Daoy (cell line): ENCODE results near the gene POU2AF2. TPM values are rescaled to one million over a fixed set of nuclear protein-coding genes. Genes with fewer than 3 reads are reported as not detected.
"Not testable (repeated sequence)": the region's sequence is repeated elsewhere in the genome, so short reads cannot be mapped to it uniquely, and the experiment has no call there.

ENCODE experiments used
- DNase-seq: peaks from one replicate; pipeline ENCODE4 v3.0.0-alpha.2; 2015; ENCODE audit warnings: low read depth
- total RNA-seq: library from RNA; depleted of rRNA; stranded (reverse); fragments of >200 nt; shearing (Covaris generic); gene quantifications from 2 replicates; pipeline ENCODE4 v1.2.3, GENCODE V29; 2014; rRNA removed

POU2AF2 gene, protein sequence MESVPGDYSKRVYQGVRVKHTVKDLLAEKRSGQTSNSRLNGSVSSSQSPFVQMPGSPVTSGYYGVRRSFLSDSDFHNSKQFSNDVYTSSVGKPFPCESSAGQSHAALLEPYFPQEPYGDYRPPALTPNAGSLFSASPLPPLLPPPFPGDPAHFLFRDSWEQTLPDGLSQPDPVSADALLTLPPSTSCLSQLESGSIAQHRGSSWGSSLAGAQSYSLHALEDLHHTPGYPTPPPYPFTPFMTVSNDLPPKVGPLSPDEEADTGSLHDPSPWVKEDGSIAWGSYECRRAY
- total RNA-seq: not detected in 2 replicates

DNA sequence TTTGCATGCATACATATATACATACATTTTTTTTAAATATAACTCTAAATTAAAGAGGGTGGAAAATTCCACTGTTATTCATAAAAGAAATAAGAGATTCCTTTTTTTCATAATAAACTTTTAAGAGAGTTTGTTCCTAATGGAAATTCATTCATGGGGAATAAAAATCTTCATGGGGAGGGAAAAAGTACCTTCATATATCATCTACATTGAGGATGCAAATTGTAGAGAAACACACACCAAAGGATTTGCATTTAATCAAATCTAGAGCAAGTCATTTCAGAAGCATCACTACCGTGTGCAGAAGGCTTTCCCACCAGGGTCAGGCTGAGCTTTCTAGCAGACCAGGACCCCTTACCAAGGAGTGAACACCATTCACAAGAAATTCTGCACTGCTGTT lies at the start of gene POU2AF2:
Gene POU2AF2, plus strand, starts transcription at position 301 of the 400 bp plus-strand sequence. CDS start 129 bp downstream, outside the sequence.
- no peak for DNase-seq

DNA sequence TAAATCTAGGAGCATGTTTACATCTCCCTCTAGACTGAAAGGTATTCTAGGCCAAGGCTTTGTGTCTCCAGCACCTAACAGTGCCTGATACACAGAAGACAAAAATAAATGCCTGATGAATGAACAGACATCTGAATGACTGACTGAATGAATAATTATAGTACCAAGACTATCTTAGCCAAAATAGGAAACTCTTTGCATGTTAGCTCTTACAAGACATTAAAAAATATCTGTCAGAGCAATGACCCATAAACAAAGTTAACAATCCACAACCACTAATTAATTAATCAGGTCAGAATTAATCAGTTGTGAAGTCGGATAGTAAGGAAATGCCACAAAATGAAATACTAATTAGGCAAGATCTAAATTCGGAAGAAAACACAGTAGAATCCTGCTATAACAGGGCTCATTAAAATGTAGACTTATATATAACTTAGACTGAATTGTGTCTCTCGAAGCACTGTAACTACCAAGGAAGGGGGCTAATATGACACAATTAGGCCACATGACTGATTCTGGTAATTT lies 45.5 kb upstream of the POU2AF2 start:
- no peak for DNase-seq

DNA sequence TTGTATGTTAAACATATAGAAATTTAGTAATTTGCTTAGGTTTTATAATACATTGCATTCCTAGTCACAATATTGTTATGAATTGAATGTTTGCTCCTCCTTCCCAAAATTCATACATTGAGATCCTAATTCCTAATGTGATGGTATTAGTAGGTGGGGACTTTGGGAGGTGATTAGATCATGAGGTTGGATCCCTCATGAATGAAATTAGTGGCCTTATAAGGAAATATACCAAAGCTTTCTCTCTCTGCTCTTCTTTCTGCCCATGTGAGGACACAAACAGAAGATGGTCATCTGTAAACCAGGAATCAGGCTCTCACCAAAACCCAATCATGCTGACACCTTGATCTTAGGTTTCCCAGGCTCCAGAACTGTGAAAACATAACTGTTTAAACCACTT lies 41.3 kb upstream of the POU2AF2 start:
- no peak for DNase-seq

DNA sequence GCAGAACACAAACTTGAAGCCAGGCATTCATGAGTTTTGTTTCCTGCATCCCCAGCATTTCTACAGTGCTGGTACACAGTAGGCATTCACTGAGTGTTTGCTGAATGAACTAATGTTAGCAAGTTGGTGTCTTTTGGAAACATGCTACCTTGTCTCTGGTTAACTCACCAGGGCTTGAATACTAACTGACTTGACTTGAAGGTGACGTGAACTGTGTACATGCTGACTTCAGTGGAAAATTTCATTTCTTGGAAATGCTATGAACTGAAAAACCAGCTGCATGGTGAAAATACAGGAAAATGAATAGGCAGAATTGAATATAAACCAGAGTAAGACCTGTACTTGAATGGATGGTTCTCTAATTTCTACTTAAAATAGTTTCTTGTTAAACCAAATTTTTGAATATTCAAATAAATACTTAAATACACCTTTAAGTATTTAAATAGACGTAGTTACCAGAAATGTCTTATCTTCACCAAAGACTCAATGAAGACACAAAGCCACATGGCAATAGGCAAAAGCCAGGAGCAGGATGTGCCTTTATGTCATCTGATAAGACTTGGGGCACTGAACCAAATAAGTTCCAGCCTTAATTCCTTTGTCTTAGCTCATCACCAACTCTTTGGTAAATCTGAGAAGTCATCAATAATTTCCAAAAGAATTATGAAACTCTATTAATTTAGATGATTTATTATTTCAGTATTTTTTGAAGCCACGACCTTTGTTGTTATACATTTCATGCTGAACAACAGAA lies 39.7 kb upstream of the POU2AF2 start:
- no peak for DNase-seq

DNA sequence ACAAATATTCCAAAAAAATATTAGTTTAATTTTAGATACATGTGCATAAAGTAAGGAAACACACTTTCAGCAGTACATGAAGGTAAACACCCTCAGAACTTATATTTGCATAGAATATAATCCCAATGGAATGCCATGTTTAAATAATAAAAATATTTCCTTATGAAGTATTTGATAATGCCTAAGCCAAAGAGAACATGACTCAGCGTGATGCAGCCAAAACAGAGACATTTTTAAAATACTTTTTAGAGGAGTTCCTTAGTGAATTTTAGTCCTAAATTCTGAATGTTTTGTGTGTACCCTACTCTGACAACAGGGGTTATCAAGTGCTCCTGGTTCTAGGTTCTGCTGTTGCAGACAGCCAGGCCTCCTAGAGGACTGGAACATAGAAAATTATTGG lies 39.1 kb upstream of the POU2AF2 start:
- DNase-seq: no peak

DNA sequence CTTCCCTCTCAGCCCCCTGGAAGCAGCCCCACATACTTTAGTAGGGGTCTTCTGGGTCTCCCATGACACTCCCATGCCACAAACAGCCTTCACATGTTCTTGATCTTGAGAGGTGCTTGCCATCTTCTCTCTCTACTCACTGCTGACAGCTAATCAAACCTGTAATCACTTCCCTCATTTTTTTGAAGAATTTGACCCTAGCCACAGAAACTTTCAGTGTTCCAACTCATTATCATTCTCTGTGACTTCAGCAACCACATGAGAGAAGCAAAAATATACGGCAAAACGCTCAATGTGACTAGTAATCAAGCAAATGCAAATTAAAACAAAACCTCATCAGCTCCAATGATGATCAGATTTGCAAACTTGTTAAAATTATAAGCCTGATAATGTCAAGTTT lies 38.3 kb upstream of the POU2AF2 start:
- no peak for DNase-seq

DNA sequence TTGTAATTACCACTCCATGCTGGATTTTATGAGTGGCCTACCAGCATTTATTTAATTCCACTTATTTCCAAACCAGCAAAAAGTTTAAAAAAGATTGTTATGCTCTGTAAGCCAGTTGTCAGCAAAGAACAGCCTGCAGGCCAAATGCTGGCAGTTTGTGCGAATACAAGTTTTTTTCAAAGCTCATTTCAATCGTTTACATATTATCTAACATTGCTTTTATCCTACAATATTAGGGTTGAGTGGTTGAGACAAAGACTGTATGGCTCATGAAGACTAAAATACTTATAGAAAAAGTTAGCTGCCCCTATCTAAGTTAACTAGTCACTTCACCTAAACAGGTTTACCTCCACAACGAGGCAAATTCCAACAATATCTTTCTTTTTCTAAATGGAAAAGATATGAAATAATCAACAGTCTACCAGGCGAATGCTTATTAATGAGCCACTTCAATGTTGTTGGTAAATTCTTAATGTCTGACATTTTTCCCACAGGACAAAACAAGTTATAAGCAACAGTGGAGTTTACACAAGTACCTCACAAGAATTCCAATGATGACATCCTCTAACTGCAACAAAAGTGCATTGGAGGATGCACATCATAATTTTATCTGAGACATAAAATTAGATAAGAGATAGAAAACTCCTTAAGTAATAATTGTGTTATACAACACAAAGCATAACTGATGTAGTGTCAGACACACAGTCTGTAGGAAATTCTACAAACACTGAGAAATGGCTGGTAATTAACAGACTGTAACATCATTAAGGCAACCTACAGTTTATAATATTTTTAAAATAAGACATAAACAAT lies 35.8 kb upstream of the POU2AF2 start:
- DNase-seq: no peak

DNA sequence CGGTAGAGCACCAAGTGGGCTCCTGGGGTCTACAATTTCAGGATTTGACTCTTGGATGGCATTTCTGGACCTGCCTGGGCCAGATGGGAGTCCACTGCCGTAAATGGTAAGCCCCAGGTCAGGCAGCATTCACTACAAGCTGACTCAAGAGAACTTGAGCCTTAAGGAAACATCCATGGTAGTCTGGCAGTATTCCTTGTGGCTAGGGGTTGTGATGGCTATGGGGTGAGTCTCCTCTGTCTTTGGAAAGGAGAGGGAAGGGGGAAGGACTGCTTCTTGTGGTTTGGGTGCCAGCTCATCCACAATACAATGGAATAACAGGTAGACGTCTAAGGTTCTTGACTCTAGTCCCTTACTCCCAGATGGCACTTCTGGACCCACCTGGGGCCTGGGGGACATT lies 32.3 kb upstream of the POU2AF2 start:
- DNase-seq: no peak

DNA sequence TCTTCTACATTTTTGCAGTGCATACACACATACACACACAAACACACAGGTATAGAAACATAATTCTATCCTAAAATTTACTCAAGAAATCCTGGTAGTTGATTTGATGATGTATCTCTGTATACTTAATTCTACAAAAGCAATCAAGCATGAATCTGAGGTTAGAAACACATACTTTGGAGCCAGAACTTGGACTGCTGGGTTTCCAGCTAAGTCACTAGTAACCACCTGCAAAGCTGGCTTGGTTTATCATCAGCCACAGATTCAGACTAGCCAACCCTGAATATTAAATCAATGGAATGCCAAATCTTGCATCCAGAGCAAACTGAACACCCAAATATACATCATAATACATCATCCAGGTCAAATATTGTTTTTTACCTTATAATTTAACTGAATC lies 24.8 kb upstream of the POU2AF2 start:
- no peak for DNase-seq

DNA sequence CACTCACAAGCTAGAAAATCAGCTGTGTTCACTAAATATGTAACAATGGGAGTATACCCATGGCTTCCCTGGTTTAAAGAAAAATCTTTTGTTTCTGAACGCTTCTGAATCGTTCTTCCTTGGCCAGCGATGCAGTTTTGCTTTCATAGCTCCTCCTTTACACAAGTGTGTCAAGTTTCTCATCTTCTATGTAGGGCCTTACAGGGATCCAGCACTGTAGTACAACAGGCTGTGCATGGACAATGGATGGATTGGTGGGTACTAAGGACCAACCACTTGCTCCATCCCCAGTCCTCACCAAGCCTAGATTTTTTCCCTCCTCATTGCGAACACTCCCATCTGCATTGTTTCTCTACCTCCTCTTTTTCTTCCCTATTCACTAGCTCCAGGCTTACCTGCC lies 24.3 kb upstream of the POU2AF2 start:
- DNase-seq: no peak

DNA sequence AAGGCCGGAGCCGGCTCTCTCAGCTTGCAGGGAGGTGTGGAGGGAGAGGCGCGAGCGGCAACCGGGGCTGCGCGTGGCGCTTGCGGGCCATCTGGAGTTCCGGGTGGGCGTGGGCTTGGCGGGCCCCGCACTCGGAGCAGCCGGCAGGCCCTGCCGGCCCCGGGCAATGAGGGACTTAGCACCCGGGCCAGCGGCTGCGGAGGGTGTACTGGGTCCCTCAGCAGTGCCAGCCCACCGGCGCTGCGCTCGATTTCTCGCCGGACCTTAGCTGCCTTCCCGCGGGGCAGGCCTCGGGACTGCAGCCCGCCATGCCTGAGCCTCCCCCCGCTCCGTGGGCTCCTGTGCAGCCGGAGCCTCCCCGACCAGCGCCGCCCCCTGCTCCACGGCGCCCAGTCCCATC lies 23.6 kb upstream of the POU2AF2 start:
- not testable (repeated sequence) for DNase-seq

DNA sequence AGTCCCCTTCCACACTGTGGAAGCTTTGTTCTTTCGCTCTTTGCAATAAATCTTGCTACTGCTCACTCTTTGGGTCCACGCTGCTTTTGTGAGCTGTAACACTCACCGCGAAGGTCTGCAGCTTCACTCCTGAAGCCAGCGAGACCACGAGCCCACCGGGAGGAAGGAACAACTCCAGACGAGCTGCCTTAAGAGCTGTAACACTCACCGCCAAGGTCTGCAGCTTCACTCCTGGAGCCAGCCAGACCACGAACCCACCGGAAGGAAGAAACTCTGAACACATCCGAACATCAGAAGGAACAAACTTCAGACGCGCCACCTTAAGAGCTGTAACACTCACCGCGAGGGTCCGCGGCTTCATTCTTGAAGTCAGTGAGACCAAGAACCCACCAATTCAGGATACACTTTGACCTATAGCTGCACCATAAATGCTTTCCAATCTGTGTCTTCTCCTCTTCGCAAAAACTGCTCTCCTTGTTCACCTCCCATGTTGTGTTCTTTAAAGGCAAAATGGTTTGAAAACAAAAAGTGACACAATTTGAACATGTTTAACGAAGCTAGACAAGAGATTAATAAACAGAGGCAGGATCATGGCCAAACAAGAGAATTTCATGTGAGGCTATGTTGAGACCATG lies 22.6 kb upstream of the POU2AF2 start:
- DNase-seq: not testable (repeated sequence)

DNA sequence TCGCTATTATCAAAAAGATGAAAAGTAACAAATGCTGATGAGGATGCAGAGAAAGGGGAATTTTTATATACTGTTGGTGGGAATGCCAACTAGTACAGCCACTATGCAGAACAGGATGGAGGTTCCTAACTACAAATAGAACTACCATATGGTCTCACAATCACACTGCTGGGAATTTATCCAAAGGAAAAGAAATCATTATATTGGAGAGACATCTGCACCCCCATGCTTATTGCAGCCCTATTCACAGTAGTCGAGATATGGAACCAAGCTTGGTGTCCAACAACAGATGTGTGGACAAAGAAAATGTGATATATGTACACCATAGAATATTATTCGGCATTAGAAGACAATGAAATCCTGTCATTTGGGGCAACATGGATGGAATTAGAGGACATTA lies 19.6 kb upstream of the POU2AF2 start:
- no peak for DNase-seq

DNA sequence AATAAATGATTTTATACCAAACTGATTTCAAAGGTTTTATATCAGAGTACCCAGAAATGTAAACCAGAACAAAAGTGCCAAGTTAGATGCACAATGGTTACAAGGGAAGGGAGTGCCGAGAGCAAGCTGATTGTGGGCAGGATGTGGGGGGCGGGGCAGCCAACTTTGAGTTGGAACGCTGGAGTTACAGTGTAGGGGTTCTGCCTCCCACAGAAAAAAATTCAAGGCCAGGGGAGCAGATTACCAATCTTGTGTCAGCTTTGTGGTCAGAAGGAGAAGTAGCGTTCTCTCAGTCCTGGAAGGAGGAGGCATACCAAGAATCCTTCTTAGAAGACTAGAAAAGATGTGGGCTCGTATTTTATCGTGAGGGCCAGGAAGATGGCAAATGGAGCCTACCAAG lies 15.9 kb upstream of the POU2AF2 start:
- no peak for DNase-seq

DNA sequence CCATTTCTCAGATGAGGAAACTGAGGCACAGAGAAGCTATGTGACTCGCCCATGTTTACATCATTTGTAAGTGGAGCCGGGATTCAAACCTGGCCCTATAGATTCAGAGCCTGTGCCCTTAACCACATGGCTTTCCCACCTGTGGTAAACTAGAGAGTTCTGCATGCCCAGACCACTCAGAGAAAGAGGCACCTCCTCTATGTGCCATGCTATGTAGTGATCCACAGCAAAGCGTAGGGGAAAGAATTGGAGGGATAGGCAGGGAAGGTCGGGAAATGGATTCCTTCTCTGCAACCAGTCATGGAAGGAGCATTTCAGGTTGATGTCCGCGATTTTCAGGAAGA lies 15.4 kb upstream of the POU2AF2 start:
- DNase-seq: no peak

DNA sequence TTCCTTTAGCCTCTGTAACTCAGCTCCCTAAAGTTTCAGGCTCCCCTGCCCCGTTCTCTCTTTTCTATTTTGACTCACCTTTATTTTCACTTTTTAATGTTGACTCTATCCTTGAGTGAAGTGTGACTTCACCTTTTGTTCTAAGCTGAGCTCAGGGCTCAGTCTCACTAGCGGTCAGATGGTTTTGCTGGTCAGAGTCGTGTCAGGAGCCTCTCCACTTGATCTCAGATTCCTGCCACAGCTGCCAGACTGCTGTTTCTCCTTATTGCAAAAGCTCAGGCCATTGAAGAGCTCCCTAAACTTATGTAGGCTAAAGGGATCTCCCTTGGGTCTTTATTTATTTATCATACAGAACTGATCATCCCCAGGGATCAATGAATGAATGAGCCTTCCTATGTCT lies 13.7 kb upstream of the POU2AF2 start:
- DNase-seq: no peak

DNA sequence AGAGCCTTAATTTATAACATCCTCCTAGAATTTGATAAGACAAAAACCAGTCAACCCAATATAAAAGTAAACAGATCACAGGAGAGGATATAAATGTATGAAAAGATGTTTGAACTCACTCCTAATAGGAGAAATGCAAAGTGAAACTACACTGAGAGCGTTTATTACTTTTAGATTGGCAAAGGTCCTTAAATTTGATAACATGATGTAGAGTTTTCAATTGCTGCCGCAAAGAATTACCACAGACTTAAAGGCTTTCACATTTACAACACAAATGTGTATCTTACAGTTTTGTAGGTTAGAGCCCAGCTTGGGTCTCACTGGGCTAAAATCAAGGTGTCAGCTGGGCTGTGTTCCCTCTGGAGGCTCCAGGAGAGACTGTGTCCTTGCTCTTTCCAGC lies 9.1 kb upstream of the POU2AF2 start:
- no peak for DNase-seq

DNA sequence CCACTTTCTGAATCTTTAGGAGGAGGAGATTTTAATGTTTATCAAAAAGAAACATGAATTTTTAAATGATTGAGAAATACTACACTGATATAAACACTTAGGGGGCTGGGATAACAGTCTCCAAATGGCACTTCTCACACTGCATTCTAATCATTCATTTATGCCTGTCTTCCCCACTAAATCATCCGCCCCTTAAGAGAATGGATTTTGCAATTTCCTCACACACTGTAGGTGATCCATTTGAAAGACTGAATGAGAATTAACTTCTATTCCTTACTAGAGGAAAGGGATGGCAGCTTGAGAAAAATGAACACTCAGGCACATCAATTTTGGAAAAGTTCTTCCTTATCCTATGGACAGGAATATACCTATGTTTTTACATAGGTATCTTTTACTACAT lies 7.6 kb upstream of the POU2AF2 start:
- DNase-seq: no peak

DNA sequence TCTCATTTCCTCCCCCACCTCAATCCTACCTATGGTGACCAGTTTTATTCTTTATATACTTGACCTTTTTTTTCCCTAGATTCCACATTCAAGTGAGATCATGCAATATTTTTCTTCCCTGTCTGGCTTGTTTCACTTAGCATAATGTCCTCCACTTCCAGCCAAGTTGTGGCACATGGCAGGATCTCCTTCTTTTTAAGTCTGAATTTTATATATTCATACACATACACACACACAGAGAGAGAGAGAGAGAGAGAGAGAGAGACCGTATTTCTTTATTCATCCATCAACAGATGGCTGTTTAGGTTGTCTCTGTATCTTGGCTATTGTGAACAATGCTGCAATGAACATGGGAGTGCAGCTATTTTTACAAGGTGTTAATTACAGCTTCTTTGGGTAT lies 1.4 kb downstream of the POU2AF2 start:
- no peak for DNase-seq

DNA sequence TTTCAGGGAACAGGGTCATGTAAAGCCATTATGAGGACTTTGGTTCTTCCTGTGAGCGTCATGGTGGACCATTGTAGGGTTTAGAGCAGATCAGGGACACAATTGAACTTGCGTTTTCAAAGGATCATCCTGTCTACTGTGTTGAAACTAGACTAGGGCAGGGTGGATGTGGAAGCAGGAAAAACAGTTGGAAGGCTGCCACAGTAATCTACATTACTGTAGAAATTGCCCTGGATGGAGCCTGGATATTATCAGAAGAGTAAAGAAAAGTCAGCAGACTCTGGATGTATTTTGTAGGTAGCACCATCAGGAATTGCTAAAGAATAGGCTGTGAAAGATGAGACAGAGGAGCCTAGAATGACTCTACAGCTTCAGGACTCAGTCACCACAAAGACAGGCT lies 5.4 kb downstream of the POU2AF2 start:
- DNase-seq: no peak

DNA sequence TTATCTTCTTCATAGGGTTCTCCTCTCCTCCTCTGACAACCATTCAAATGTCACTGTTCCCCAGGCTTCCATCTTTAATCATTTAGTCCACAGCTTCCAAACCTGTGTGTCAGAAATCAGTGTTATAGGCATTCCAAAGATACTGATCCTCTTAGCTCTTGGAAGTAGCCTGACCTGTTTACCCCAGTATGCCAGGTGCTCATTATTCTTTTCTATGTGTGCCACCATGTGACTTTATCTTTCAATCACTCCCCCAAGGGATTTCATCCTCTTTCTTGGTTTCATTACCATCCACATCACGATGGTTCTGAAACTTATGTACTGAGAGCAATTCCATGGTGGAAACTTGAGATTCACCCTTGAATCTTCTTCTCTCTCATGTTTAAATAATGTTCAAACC lies 7.6 kb downstream of the POU2AF2 start:
- DNase-seq: no peak

DNA sequence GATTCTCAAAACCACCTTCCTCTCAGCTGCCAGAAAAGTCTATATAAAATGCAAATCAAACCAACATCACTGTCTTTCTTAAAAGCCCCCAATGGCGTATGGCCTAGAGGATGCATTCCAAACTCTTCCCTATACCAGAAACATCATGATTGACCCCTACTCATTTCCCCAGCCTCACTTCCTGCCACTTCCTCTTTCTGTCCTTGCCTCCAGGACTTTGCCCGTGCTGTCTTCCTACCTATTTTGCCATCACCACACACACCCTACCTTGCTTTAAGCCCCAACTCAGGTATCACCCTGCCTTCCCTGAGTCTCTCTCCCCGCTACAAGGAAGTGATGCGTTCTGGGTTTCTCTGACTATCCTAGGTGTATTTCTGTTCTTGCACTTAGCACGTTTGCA lies 8.1 kb downstream of the POU2AF2 start:
- no peak for DNase-seq
